ENCODE measurements around the gene LIAS. TPM values are rescaled to one million over a fixed set of nuclear protein-coding genes. Genes with fewer than 3 reads are reported as not detected.
"Not testable (repeated sequence)": the region's sequence is repeated elsewhere in the genome, so short reads cannot be mapped to it uniquely, and the experiment has no call there.

Gene LIAS
- 16.0 and 31.4 TPM in 2 replicates for total RNA-seq (2014; rRNA removed; shearing (Covaris generic); ENCODE audit: low replicate concordance)

DNA sequence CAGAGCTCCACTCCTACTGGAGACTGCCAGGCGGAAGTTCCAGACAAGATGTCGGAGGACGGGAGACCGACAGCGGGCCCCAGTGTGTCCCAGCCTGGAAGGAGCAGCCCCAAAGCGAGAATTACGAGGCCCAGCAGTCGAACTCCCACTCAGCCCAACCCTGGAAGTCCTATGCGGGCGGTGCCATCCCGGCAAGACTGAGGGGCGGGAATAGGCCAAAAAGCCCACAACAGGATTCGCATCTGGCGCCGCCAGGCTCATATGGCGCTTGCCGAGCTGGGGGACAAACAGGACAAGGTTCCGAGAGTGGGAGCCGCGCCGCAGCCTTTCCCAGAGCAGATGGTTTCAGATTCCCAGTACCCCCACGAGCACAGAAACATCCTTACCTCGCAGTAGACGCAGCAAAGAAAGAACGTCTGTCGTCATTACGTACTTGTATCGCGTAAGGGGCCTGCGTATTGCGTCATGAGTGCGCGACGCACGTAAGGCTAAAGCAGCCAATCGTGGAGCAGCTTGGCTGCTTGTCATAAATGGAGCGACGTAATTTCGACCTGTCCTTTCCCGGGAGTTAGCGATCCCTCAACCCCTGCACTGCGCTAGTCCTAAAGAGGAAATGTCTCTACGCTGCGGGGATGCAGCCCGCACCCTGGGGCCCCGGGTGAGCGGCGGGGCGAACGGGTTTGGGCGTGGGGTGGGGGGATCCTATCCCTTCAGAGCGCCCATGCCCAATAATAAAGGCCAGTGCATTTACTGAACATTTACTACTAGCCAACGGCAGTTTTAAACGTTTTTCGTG, at the start of gene LIAS, which contains the start of gene RPL9:
LIAS (plus strand) TSS at position 552 of the 796 bp plus-strand sequence; CDS start at position 614, 62 bp downstream.
RPL9 (minus strand) TSS at position 418 of the 796 bp plus-strand sequence. CDS start 483 bp downstream, outside the sequence.
- peak; percentile 87 for DNase-seq
- Histone ChIP-seq H3K36me3 (peaks cover 58% of the 10 kb centered on the region), H3K27me3 (no peaks in the 10 kb centered on the region), H3K4me3 (peak within 1 kb of the TSS; percentile 65), H3K9me3 (no peaks in the 10 kb centered on the region)

- H3K9me3 ChIP-seq, result no peaks in the 10 kb centered on the region
- H3K4me3 ChIP-seq, result peak overlapping the region; percentile 35
- no peaks in the 10 kb centered on the region for H3K27me3 ChIP-seq
- no peaks in the 10 kb centered on the region for H3K36me3 ChIP-seq
- no peak for DNase-seq
Measured at GRCh38 chr4:39410415-39410814, 48.4 kb upstream of the LIAS start.

- not testable (repeated sequence) for H3K9me3 ChIP-seq, DNase-seq, H3K27me3 ChIP-seq
Measured at GRCh38 chr4:39411561-39411960, 47.3 kb upstream of the LIAS start.

GRCh38 chr4:39415678-39416283, 43.1 kb upstream of the LIAS start:
- H3K9me3 ChIP-seq, result no peaks in the 10 kb centered on the region
- DNase-seq, result no peak
- H3K4me3 ChIP-seq, result no peak overlapping the region
- no peaks in the 10 kb centered on the region for H3K27me3 ChIP-seq
- no peaks in the 10 kb centered on the region for H3K36me3 ChIP-seq

More at GRCh38 chr4:39411561-39411960, 47.3 kb upstream of the LIAS start:
- not testable (repeated sequence) for H3K36me3 ChIP-seq, H3K4me3 ChIP-seq

DNA sequence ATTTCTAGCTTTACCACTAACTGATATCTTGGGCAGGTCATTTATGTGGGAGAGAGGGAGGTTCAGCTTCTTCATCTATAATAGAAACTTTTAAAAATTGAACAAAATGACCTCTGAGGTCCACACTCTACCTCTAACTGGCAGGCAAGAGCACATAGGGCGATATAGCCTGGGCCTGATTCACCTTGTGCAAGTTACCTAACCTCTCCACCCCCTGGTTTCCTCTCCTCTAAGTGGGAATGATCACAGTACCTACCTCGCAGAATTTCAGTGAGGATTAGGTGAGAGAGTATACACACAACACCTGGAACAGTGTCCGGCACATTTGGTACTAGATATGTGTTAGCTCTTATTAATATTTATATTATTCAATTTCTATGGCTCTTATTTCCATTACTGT, 36.6 kb upstream of the LIAS start:
- no peaks in the 10 kb centered on the region for H3K9me3 ChIP-seq
- H3K36me3 ChIP-seq, result no peaks in the 10 kb centered on the region
- H3K27me3 ChIP-seq, result no peaks in the 10 kb centered on the region
- H3K4me3 ChIP-seq, result no peak overlapping the region
- DNase-seq, result no peak

- not testable (repeated sequence) for H3K4me3 ChIP-seq, H3K27me3 ChIP-seq, H3K9me3 ChIP-seq, DNase-seq, H3K36me3 ChIP-seq
Measured at GRCh38 chr4:39425297-39425696, 33.6 kb upstream of the LIAS start.

GRCh38 chr4:39426728-39427127, 32.1 kb upstream of the LIAS start:
- Histone ChIP-seq H3K27me3 (no peaks in the 10 kb centered on the region), H3K36me3 (no peaks in the 10 kb centered on the region), H3K9me3 (no peaks in the 10 kb centered on the region), H3K4me3 (no peak overlapping the region)
- no peak for DNase-seq

DNA sequence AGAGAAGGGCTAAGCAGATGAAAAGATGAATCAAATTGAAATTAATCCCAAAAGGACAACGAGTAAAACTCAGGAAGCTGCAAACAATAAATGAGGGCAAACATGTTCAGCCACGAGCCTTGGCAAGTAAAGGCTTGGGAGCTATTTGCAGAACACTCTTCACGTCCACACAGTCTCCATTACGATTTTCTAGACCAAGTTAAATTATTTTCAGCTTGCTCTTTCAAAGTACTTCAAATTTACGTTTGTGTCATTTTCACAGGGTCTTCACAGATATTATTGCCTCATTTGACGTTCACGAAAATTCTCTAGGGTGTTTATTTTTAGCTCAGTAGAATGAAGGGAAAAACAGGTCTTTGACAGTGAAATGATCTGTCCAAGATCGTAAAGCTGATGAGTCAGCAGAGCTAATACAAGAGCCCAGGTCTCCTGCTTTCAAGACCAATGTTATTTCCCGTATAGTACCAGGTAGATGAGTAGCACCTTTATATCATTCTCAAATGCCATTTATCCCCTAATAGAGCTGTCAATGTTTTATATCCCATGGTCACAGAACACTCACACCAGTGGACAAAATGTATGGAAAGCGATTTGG, 31.2 kb upstream of the LIAS start:
- H3K4me3 ChIP-seq, result no peak overlapping the region
- H3K27me3 ChIP-seq, result no peaks in the 10 kb centered on the region
- H3K9me3 ChIP-seq, result no peaks in the 10 kb centered on the region
- no peak for DNase-seq
- no peaks in the 10 kb centered on the region for H3K36me3 ChIP-seq

GRCh38 chr4:39429476-39430334, 29.2 kb upstream of the LIAS start:
- no peaks in the 10 kb centered on the region for H3K9me3 ChIP-seq
- no peaks in the 10 kb centered on the region for H3K36me3 ChIP-seq
- H3K4me3 ChIP-seq, result no peak overlapping the region
- H3K27me3 ChIP-seq, result no peaks in the 10 kb centered on the region
- DNase-seq, result no peak

GRCh38 chr4:39433878-39434492, 24.9 kb upstream of the LIAS start:
- Histone ChIP-seq H3K9me3 (no peaks in the 10 kb centered on the region), H3K27me3 (no peaks in the 10 kb centered on the region), H3K4me3 (no peak overlapping the region), H3K36me3 (no peaks in the 10 kb centered on the region)
- DNase-seq, result no peak

DNA sequence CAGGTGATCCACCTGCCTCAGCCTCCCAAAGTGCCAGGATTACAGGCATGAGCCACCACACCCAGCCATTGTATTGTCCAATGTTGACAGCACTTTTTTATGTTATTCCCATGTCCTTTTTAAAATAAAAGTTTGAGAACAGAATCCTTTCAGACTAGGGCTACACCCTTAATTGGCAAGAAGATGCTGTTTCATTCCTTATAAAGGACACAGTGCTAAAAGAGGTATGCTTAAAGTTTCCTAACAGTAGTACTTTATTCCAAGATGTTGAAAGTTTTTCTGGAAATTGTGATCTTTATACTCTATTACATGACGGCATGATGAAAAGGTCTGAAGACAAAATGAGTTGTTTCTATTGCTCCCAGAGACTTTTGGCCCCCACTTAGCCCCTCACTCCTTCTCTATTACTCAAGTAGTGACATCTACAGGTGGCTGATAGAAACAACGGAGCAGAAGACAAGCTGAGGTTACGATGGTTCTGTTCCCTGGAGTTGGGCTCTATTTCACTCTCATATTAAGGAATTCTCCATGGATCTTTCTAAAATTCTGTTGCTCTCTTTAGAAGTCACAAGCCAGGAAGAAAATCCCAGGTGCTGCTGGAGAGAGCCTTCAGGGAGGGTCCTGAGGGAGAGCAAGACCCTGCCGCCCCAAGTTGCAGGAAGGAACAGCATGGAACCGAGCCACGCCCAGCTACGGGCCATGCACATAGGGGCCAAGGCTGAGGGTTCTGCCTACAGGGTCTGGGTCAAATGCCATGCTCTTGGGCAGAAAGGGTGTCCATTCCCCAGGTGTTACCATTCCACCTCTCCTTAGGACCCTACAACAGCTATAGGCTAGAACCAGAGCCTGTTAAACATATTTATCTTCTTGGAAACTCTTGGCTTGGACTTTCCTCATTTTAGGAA, 22.9 kb upstream of the LIAS start:
- no peak for DNase-seq
- Histone ChIP-seq H3K9me3 (no peaks in the 10 kb centered on the region), H3K27me3 (no peaks in the 10 kb centered on the region), H3K4me3 (no peak overlapping the region), H3K36me3 (no peaks in the 10 kb centered on the region)

DNA sequence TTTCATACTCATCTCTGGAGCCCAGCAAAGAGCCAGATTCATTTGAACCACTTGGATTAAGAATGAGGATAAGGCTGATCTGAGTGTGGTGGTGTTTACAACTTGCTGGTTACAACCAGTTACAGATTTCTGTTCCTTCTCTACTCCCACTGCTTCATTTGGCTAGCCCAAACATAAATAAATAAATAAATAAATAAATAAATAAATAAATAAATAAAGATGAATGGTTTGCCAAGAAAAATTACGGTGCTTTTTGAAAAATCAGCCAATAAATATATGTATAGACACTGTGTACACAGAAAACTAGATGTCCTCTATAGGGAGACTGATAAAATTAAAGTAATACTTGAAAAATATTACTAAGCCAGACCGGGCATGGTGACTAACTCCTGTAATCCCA, 17.3 kb upstream of the LIAS start:
- Histone ChIP-seq H3K27me3 (no peaks in the 10 kb centered on the region), H3K9me3 (no peaks in the 10 kb centered on the region), H3K4me3 (no peak overlapping the region), H3K36me3 (no peaks in the 10 kb centered on the region)
- no peak for DNase-seq

DNA sequence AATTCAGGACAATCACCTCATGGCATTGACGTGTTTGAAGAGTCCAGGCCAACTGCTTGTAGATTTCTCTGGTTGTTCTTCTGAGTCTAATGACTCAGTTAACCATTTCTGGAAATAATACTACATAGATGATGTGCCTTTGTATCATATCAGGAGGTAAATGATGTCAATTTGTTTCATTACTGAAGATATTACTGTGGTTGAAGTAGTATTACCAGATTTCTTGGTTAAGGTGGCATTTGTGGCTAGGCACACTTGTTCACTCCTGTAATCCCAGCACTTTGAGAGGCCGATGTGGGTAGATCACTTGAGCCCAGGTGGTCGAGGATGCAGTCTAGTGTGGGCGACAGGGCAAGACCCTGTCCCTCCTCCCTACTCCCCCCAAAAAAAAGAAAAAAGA, 15.9 kb upstream of the LIAS start:
- Histone ChIP-seq H3K4me3 (no peak overlapping the region), H3K27me3 (no peaks in the 10 kb centered on the region)
- no peak for DNase-seq

GRCh38 chr4:39446483-39446841, 12.4 kb upstream of the LIAS start:
- DNase-seq, result no peak
- Histone ChIP-seq H3K36me3 (peaks cover 13% of the 10 kb centered on the region), H3K27me3 (no peaks in the 10 kb centered on the region), H3K4me3 (no peak overlapping the region), H3K9me3 (no peaks in the 10 kb centered on the region)

More for the DNA sequence above, 15.9 kb upstream of the LIAS start:
- Histone ChIP-seq H3K36me3 (no peaks in the 10 kb centered on the region), H3K9me3 (no peaks in the 10 kb centered on the region)

GRCh38 chr4:39446842-39447573, 11.8 kb upstream of the LIAS start:
- H3K27me3 ChIP-seq, result no peaks in the 10 kb centered on the region
- no peak for DNase-seq
- no peaks in the 10 kb centered on the region for H3K9me3 ChIP-seq
- H3K4me3 ChIP-seq, result no peak overlapping the region
- peaks cover 19% of the 10 kb centered on the region for H3K36me3 ChIP-seq

Measured in MG63 (cell line).